ENCODE results near the gene HMCN2.
"Not testable (repeated sequence)": the region's sequence is repeated elsewhere in the genome, so short reads cannot be mapped to it uniquely, and the experiment has no call there.

HMCN2 gene

GRCh38 chr9:130331573-130331972, 66.0 kb downstream of the HMCN2 start:
- no peak for DNase-seq

DNA sequence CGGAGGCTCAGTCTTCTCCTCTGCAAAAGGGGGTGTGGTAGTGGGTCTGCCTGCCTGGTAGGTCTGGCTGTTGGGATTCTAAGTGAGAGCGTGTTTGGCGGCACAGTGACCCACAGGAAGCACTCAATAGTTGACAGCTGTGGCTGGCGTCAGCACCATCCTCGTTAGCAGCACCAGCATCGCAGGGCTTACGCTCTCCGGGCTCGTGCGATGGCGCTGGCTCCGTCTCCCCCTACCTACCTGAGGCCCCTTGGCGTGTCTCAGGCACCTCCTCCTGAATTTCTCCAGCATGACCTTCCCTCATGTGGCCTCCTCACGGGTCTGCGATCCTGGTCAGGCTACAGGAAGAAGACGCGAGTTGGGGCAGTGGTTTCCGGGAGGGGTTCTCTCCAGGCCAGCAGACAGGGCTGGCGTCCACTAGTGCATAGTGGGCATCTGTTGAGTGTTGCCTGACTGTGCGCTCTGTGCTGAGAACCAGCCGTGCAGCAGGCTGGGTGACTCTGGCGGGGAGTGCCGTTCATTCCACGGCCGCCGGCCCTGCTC, 66.9 kb downstream of the HMCN2 start:
- no peak for DNase-seq

GRCh38 chr9:130333041-130333711, 67.6 kb downstream of the HMCN2 start:
- DNase-seq, result no peak

DNA sequence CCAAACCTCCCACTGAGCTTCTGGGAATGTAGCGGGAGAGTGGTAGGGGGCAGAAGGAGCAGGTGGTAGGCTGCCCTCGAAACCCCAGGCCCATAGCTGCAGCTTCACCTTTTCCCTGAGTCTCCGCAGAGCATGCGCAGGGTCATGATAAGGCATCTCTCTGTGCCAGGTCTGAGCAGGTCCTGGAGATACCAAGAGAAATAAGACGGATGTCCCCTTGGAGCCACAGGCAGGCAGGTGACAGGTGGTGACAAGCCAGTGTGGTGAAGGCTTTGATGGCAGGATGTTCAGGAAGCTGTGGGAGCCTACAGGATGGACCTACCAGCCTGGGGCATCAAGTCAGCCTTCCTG, 68.1 kb downstream of the HMCN2 start:
- DNase-seq, result no peak

DNA sequence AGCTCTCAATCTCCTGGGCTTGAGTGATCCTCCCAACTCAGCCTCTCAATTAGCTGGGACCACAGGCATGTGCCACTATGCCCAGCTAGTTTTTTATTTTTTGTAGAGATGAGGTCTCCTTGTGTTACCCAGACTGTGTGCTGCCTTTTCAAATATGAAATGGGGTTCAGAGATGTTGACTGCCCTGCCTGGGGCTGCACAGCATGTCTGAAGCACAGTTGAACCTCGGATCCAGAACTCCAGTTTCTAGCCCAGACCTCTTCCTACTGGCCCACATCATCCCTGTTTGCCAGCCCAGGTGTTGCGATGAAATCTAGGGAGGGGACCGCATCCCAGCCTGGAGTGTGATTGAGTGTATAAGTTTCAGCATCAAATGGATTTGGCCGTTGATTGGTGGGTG, 69.4 kb downstream of the HMCN2 start:
- no peak for DNase-seq

GRCh38 chr9:130336027-130336610, 70.6 kb downstream of the HMCN2 start:
- DNase-seq, result no peak

DNA sequence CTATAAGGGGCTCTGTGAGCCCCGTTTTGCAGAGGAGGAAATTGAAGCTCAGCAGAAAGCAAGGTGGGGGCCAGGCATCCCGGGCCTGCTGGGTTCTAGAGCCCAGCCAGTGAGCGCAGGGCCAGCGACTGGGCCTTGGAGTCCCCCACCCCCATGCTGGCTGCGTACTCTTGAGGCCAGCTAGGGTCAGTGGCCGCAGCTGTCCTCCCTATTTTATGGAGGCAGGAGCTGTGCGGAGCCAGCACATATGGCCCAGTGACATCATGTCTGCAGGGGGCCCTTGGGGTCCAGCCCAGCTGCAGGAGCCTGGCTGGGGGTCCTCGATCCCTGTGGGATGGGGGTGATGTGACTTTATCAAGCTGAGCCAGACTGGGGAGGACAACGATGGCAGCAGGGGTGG, 71.3 kb downstream of the HMCN2 start:
- DNase-seq, result no peak

GRCh38 chr9:130337318-130337717, 71.8 kb downstream of the HMCN2 start:
- no peak for DNase-seq

DNA sequence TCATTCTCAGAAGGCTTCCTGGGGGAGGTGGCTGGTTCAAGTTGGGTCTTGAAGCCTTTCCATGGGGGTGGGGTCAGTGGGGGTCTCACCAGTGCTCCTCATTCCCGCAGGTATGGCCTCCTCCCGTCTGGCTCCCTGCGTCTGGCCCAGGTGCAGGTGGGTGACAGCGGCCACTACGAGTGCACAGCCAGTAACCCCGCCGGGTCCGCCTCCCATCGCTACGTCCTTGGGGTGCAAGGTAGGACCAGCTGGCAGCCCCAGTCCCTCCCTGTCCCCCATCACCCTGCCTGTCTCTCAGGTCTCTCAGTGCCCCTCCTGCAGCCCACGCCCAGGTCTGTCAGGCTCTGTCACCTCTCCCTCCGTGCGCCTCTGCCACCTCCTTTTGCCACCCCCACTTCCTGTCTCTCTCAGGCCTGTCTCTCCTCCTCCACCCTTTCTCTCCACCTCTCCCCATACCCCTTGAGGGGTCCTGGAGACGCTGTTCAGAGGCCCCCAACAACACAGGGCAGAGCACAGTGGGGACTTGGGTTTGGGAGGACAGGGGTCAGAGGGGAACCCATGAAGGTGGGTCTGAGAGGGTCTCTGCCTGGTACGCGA, 72.3 kb downstream of the HMCN2 start:
- no peak for DNase-seq

- DNase-seq, result not testable (repeated sequence)
Observed at GRCh38 chr9:130338891-130339290, 73.3 kb downstream of the HMCN2 start.

GRCh38 chr9:130339306-130339705, 73.7 kb downstream of the HMCN2 start:
- DNase-seq, result no peak

DNA sequence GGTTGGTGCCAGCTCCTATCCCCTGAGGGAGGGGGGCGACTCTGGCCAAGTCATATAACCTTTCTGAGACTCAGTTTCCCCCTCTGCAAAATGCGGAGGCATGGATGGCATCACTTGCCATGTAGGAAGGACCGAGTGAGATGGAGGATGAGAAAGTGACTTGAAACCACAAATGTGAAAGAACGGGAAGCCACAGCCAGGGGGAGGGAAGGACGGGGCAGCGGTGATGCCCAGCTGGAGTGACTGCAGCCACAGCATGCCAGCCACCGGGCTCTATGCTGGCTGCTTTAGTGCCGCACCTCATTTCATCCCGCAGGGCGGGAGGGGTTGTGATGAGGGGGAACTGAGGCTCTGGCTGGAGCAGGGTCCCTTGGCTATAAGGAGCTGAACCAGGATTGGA, 74.5 kb downstream of the HMCN2 start:
- no peak for DNase-seq

GRCh38 chr9:130340557-130340956, 75.0 kb downstream of the HMCN2 start:
- not testable (repeated sequence) for DNase-seq

DNA sequence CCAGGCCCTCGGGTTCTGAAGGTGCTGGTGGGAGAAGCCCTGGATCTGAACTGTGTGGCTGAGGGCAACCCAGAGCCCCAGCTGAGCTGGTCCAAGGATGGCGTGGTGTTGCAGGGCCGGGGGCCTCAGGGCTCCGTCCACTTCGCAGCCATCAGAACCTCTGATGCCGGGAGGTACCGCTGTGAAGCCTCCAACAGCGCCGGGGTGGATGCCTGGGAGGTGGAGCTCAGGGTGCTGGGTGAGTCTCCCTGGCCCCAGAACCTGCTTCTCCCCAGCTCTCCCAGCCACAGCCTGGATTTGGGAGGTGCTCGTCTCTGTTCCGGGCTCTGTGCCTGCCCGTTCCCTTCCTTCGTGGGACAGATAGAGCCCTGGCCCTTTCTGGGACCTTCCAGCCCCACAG, 75.6 kb downstream of the HMCN2 start:
- DNase-seq, result no peak

DNA sequence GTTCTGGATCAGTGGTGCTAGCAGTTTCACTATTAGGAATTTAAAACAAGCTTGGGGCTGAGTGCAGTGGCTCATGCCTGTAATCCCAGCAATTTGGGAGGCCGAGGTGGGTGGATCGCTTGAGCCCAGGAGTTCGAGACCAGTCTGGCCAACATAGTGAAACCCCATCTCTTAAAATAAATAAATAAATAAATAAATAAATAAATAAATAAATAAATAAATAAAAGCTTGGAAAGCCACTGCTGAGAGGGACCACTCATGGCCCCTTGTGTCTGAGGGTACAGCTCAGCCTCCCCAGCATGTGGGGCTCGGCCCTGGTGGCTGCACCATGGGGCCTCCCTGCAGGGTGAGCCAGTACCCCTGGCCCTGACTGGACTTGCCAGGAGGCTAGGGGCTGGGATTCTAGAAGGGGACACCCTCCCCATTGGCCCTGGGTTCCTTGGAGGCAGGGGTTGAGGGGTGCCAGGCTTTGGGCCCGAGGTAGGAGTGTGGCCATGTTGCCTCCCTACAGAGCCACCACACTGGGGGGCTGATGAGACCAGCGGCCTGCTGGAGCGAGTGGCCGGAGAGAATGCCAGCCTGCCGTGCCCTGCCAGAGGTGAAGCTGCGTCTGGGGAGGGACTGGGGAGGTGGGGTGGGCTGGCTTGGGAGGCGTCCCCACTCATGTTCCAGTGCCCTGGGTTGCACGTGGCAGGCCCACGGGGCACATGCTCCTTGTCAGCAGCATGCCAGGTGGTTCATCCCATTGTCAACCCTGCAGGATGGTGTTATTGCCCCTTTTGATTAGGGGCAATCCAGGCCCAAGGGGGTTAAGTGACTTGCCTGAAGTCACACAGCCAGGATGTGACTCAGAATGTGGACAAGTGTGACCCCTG, 76.5 kb downstream of the HMCN2 start:
- no peak for DNase-seq

- DNase-seq, result no peak
Observed at GRCh38 chr9:130342714-130343085, 77.1 kb downstream of the HMCN2 start.

DNA sequence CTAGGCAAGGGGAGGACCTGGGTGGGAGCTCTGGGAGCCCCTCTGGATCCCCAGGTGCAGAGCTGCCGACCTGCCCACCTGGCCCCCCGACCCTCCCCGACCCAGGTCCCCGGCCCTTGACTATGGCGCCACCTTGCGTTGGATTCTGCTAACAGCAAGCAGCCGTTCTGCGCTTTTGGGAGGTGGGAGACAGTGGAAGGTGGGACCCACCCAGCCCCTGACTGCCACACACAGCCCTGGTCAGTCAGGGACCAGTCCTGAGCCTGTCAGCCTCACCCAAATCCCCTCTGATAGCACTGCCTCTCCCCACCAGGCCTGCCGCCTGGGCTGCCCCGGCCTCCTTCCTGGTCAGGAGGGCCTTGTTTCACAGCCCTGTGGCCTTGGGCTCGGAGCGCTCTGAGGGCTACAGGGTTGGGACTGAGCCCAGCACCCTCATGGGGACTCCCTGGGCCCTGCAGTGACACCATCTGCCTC, 77.9 kb downstream of the HMCN2 start:
- DNase-seq, result no peak

DNA sequence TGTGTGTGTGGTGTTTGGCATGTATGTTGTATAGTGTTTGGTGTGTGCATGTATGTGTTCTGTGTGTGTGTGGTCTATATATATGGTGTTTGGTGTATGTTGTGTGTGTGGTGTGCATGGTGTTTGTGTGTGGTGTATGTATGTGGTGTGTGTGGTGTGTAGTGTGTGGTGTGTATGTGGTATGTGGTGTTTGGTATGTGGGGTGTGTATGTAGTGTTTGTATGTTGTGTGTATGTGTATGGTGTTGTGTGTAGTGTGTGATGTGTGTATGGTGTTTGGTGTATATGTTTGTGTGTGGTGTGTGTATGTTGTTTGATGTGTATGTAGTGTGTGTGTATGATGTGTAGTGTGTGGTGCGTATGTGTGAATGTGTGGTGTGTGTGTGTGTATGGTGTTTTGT, 78.8 kb downstream of the HMCN2 start:
- no peak for DNase-seq

- no peak for DNase-seq
Observed at GRCh38 chr9:130345009-130345896, 79.7 kb downstream of the HMCN2 start.

GRCh38 chr9:130345897-130346385, 80.4 kb downstream of the HMCN2 start:
- DNase-seq, result no peak

DNA sequence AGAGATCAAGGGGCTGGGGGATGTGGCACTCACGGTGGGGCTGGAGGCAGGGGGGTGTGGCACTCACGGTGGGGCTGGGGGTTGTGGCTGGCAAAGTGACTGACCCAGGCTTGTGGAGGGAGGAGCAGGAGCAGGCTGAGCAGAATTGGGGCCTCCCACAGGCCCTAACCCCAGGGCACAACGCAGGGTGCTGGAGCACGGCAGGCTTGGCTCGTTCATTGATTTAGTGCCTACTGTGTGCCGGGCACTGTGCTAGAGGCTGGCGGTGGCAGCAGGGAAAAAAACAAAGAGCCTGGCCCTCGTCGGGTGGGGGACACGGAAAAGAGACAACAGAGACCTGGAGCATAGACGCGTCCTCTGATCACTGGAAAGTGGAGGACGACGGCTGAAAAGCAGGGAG, 80.9 kb downstream of the HMCN2 start:
- DNase-seq, result no peak

- no peak for DNase-seq
Observed at GRCh38 chr9:130347036-130347435, 81.5 kb downstream of the HMCN2 start.
